Adrenal gland (tissue), 5 donors: ENCODE results near the gene RPL3.

Source experiments
- CTCF ChIP-seq, 6 experiments: fragments of 450-650 bp in 4 of 6; fragments of 200-600 bp in 2 of 6; sonication (generic) in 1 of 6; IDR thresholded peaks; 1 replicate in 5 of 6; 2 replicates in 1 of 6; pipeline versions ENCODE4 v1.5.1 to v1.8.0; 2016 to 2021; ENCODE audit warnings: antibody characterized with exemption in 6 of 6, mild to moderate bottlenecking in 2 of 6, moderate library complexity in 1 of 6
- POLR2A ChIP-seq, 2 donors: fragments of 450-650 bp; IDR thresholded peaks; one replicate each; pipeline ENCODE4 v1.6.1; 2017; ENCODE audit warnings: antibody characterized with exemption in 2 of 2, mild to moderate bottlenecking in 2 of 2, moderate library complexity in 1 of 2
- donor health status: DM: no; HTN: no; CAD: no.

GRCh38 chr22:39273950-39274887 lies 45.2 kb downstream of the RPL3 start:
- TF ChIP-seq CTCF (IDR thresholded peaks at IDR 0.05) (no peak), POLR2A (IDR thresholded peaks at IDR 0.05) (no peak)
